Skeletal muscle satellite cell (primary cell): ENCODE data around the gene PKD1L1.

Experiments
- H3K27me3 ChIP-seq: 2 replicates; pipeline ENCODE4 v1.7.0; 2013; ENCODE audit warnings: low read length; ENCODE audit not compliant: control insufficient read depth, insufficient read depth
- H3K36me3 ChIP-seq: 2 replicates; pipeline ENCODE4 v1.7.0; 2013; ENCODE audit warnings: mild to moderate bottlenecking, control low read depth, low read length; ENCODE audit not compliant: insufficient read depth
- H3K4me1 ChIP-seq: 2 replicates; pipeline ENCODE4 v1.7.0; 2013; ENCODE audit warnings: low read length; ENCODE audit not compliant: control insufficient read depth, insufficient read depth
- H3K4me2 ChIP-seq: 2 replicates; pipeline ENCODE4 v1.7.0; 2013; ENCODE audit warnings: mild to moderate bottlenecking, low read length
- H3K4me3 ChIP-seq: 2 replicates; pipeline ENCODE4 v1.7.0; 2013; ENCODE audit warnings: low read length
- H3K9ac ChIP-seq: 2 replicates; pipeline ENCODE4 v1.7.0; 2013; ENCODE audit warnings: mild to moderate bottlenecking, low read depth, low read length, moderate library complexity
- H3K9me3 ChIP-seq: replicated peaks from 2 replicates; pipeline ENCODE4 v1.7.0; 2013; ENCODE audit warnings: mild to moderate bottlenecking, control low read depth, low read length

The PKD1L1 gene

GRCh38 chr7:47912332-47912731 lies 35.9 kb downstream of the PKD1L1 start:
- peaks cover 5% of the 10 kb centered on the region for H3K27me3 ChIP-seq
- H3K4me2 ChIP-seq = no peak overlapping the region
- no peak overlapping the region for H3K9ac ChIP-seq
- no peaks in the 10 kb centered on the region for H3K36me3 ChIP-seq
- H3K9me3 ChIP-seq = no peaks in the 10 kb centered on the region
- no peak overlapping the region for H3K4me3 ChIP-seq
- no peaks in the 10 kb centered on the region for H3K4me1 ChIP-seq

DNA sequence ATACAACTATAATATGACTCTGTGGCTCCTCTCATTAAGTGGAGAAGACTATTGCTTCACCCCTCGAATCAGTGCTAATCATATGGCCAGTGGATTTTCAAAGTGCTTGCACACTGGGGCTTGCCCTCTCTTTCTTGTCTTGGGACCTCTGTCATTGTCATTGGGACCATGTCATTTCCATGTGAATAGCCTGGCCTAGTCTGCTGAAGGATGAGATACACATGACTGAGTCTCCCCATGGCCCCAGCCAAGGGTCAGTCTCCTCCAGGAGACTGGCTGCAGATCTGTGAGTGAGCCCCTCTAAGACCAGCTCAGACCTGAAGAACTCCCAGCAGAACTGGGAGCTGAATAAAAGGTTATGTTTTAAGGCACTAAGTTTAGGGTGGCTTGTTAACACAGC lies 39.5 kb downstream of the PKD1L1 start:
- no peak overlapping the region for H3K4me3 ChIP-seq
- no peaks in the 10 kb centered on the region for H3K36me3 ChIP-seq

GRCh38 chr7:47907981-47908616 lies 40.2 kb downstream of the PKD1L1 start:
- Histone ChIP-seq H3K9ac (no peak overlapping the region), H3K4me3 (no peak overlapping the region), H3K9me3 (no peaks in the 10 kb centered on the region), H3K36me3 (no peaks in the 10 kb centered on the region), H3K27me3 (no peaks in the 10 kb centered on the region), H3K4me2 (no peak overlapping the region), H3K4me1 (no peaks in the 10 kb centered on the region)

More for the DNA sequence above, 39.5 kb downstream of the PKD1L1 start:
- no peak overlapping the region for H3K4me2 ChIP-seq
- no peaks in the 10 kb centered on the region for H3K27me3 ChIP-seq
- no peak overlapping the region for H3K9ac ChIP-seq
- H3K9me3 ChIP-seq = no peaks in the 10 kb centered on the region
- H3K4me1 ChIP-seq = no peaks in the 10 kb centered on the region

GRCh38 chr7:47906883-47907282 lies 41.4 kb downstream of the PKD1L1 start:
- Histone ChIP-seq H3K4me1 (peaks cover 3% of the 10 kb centered on the region), H3K27me3 (no peaks in the 10 kb centered on the region), H3K9me3 (no peaks in the 10 kb centered on the region), H3K4me2 (no peak overlapping the region), H3K36me3 (no peaks in the 10 kb centered on the region), H3K4me3 (no peak overlapping the region), H3K9ac (no peak overlapping the region)

DNA sequence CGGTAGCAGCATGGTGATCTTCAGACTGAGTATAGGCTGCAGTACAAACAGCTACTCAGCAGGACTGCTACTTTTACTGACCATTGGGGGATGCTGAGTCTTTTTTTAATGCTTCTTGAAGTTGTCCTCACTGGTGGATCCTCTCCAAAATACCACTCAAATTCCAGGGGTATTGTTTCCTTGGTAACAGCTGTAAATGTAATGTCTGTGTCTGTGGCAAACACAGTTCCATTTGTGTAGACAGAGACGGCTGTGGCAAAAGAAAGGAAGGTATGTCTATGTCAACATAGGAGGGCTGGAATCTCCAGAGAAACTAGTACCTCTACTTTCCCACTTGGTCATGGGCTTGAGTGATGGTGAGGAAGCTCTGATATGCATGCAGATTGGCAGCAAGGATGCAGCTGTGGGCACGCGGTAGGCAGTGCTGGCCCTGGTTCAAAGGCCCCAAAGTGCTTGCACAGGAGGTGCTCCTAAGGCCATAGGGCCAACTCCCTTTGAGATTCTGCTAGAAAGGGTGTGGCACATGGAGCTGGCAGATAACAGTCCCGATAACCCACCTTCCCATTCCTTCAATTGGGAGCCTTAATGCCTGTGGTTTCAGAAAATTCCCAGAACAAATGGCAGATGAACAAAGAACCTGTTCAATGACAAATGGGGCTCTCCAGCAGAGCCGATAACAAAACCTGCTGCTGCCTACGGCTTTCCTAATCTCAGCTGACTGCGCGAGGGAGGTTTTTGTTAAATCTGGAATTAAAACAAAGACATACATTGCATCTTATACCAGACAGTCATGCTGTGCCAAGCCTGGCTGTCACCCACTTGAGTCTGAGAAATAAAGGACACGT lies 43.0 kb downstream of the PKD1L1 start:
- peaks cover 8% of the 10 kb centered on the region for H3K4me1 ChIP-seq

DNA sequence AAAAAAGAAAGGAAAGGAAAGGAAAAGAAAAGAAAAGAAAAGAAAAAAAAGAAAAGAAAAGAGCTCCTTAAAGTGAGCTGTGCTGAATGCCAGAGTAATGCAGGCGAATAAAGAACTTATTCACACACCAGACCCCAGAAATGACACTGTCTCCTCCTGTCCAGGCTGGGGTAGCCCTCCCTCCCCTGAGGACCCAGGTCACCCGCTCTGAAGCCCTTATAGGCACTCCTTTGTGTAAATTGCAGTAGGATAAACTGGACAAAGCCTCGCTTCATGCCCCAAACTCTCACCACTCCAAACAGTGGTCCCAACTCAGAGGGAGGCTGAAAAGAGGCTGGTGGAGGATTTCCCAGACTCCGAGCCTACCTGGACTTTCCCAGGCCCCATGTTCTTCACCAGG lies 46.3 kb downstream of the PKD1L1 start:
- Histone ChIP-seq H3K36me3 (no peaks in the 10 kb centered on the region), H3K4me3 (no peak overlapping the region), H3K4me2 (peak overlapping the region; percentile 64), H3K27me3 (peaks cover 8% of the 10 kb centered on the region), H3K4me1 (peaks cover 8% of the 10 kb centered on the region), H3K9me3 (no peaks in the 10 kb centered on the region), H3K9ac (no peak overlapping the region)

More for the DNA sequence above, 43.0 kb downstream of the PKD1L1 start:
- no peak overlapping the region for H3K9ac ChIP-seq
- H3K4me2 ChIP-seq = no peak overlapping the region
- H3K4me3 ChIP-seq = no peak overlapping the region
- H3K36me3 ChIP-seq = no peaks in the 10 kb centered on the region
- H3K9me3 ChIP-seq = no peaks in the 10 kb centered on the region
- no peaks in the 10 kb centered on the region for H3K27me3 ChIP-seq

GRCh38 chr7:47901542-47901941 lies 46.7 kb downstream of the PKD1L1 start:
- no peak overlapping the region for H3K9ac ChIP-seq
- H3K9me3 ChIP-seq = no peaks in the 10 kb centered on the region
- peaks cover 13% of the 10 kb centered on the region for H3K27me3 ChIP-seq
- peaks cover 8% of the 10 kb centered on the region for H3K4me1 ChIP-seq
- no peaks in the 10 kb centered on the region for H3K36me3 ChIP-seq
- H3K4me3 ChIP-seq = no peak overlapping the region
- peak overlapping the region; percentile 64 for H3K4me2 ChIP-seq

DNA sequence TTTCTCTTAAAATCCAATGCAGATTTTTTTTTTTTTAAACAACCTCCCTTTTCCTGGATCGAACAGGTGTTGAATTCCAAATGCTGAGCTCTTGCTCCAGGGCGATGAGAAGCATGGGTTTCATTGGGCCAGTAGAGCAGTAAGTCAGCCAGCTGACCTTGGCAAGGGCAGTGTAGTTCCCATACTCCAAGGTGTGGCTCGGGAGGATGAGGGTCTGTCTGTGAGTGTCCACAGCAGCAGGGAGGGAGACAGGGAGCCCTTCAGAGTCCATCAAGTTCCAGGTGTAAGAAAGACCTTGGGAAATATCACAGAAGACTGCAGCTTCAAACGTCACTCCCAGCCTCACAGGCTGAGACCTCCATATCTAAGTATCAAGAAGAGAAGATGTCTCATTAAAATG lies 50.4 kb downstream of the PKD1L1 start:
- H3K27me3 ChIP-seq = peaks cover 24% of the 10 kb centered on the region
- H3K9me3 ChIP-seq = no peaks in the 10 kb centered on the region
- H3K9ac ChIP-seq = no peak overlapping the region
- no peak overlapping the region for H3K4me2 ChIP-seq
- peaks cover 8% of the 10 kb centered on the region for H3K4me1 ChIP-seq
- H3K4me3 ChIP-seq = no peak overlapping the region
- no peaks in the 10 kb centered on the region for H3K36me3 ChIP-seq

DNA sequence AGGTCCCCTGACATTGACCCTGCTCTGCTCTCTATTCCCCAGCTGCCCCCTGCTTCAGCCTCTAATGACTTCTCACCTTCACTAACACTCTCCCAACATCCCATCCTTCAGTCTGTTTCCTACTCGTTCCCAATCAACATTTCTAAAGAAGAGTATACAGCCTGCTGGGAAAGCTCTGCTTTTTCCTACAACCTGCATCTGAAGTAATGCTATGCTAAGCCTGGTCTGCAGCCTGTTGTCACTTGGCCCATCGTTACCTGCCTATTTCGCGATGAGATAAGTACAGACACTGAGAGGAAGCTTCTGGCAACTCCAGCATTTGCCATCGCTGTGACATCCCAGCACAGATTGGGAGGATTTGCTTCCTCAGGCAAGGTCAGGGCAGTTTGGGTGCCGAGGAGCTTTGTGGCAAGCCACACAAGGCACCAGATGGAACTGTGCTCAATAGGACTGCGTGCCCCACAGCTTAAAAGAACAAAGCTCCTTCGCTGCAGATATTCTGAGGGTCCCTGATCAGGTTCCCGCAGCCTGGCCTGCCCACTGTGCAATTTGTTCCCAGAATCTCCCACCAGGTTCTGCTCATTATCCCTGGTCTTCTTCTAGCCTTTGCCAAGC lies 51.4 kb downstream of the PKD1L1 start:
- H3K9ac ChIP-seq = no peak overlapping the region
- H3K4me2 ChIP-seq = no peak overlapping the region
- no peaks in the 10 kb centered on the region for H3K36me3 ChIP-seq
- no peak overlapping the region for H3K4me3 ChIP-seq
- peaks cover 24% of the 10 kb centered on the region for H3K27me3 ChIP-seq
- H3K4me1 ChIP-seq = peaks cover 5% of the 10 kb centered on the region
- no peaks in the 10 kb centered on the region for H3K9me3 ChIP-seq

DNA sequence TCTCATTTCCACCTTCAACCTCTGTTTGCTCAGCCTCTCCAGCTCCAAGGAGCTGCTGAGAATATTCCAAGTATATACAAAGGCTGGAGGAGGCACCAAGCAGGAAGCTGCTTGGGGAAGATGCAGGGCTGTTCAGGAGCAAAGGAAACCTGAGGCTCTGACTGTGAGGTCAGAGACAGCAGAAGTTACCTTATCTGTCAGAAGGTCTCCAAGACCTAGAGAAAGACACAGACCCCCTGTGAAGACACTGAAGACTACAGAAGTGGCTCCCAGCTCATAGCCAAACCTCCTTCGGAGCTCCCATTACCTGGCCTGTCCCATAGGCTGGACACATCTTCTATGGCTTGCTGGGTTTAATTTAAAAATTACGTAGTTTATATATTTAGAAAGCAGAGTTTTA lies 53.2 kb downstream of the PKD1L1 start:
- Histone ChIP-seq H3K9me3 (no peaks in the 10 kb centered on the region), H3K4me2 (no peak overlapping the region)

DNA sequence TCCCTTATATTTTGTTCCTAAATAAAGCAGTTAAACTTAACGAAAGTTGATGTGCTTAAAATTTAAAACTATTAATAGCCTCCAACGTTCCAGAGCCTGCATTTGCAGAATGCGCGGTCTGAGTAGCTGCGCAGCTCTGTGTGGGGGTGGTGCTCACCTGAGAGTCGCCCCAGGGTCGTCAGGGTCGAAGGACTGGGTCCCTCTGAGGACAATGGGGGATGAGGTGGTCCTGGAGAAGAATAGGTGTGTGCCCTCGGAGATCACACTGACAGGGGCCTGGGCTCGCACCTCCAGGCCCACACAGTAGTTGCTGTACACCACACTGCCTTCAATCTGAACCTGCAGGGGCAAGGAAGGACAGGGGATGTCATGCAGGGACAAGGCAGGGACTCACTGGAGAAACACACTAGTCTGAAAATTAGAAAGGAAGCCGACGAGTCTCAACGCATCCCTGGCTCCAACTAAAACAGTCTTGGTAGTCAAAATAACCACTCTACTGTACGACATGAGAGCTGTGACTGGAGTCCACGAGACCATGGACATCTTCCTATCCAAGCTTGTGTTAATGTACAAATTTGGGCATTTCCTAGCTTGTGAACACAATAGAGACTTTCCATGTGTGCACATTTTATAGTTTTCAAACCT lies 54.4 kb downstream of the PKD1L1 start:
- H3K4me3 ChIP-seq = no peak overlapping the region
- H3K36me3 ChIP-seq = no peaks in the 10 kb centered on the region
- H3K27me3 ChIP-seq = peaks cover 31% of the 10 kb centered on the region
- H3K9me3 ChIP-seq = no peaks in the 10 kb centered on the region
- no peak overlapping the region for H3K4me2 ChIP-seq
- H3K9ac ChIP-seq = no peak overlapping the region
- no peaks in the 10 kb centered on the region for H3K4me1 ChIP-seq

More for the DNA sequence above, 53.2 kb downstream of the PKD1L1 start:
- Histone ChIP-seq H3K36me3 (no peaks in the 10 kb centered on the region), H3K4me1 (no peaks in the 10 kb centered on the region), H3K9ac (no peak overlapping the region), H3K27me3 (peaks cover 31% of the 10 kb centered on the region), H3K4me3 (no peak overlapping the region)
